HCT116 (cell line): ENCODE data around the gene PSTPIP1. TPM values are rescaled to one million over a fixed set of nuclear protein-coding genes. Genes with fewer than 3 reads are reported as not detected.

ENCODE experiments used
- ATAC-seq: fragments of 200-7000 bp; cut with Tn5 transposase; 2 replicates; pipeline ENCODE4 v1.9.1; 2020; ENCODE audit warnings: mild to moderate bottlenecking, moderate library complexity
- BruUV-seq: library from RNA; stranded (reverse); fragments of 400-500 nt; replicated peaks from 2 replicates; lab custom pipeline; 2021; lab: Mats Ljungman, UMichigan
- CTCF ChIA-PET: fragments of 300-600 bp; sonication (Branson Sonifier 250); formaldehyde crosslinking; loops from one replicate; lab custom pipeline; 2021; ENCODE audit warnings: antibody characterized with exemption; lab: Charles Lee
- POLR2A ChIA-PET: fragments of 300-600, 350-600 bp; sonication (Branson Sonifier 250); formaldehyde crosslinking; loops from one replicate; lab custom pipeline; 2021; ENCODE audit warnings: antibody characterized with exemption; lab: Charles Lee
- RAD21 ChIA-PET, 2 experiments: fragments of 300-600 bp; sonication (Branson Sonifier 250); formaldehyde crosslinking; loops; one replicate each; lab custom pipeline; 2023; ENCODE audit warnings: low total read pairs in 2 of 2; ENCODE audit not compliant: uncharacterized antibody in 2 of 2, unreplicated experiment in 2 of 2, low non-redundant PET in 1 of 2; lab: Charles Lee
- DNase-seq: peaks from one replicate; pipeline ENCODE4 v3.0.0-alpha.2; 2010; ENCODE audit warnings: low read depth, low spot score
- H2AFZ ChIP-seq: fragments of 200-600 bp; shearing (Covaris generic), sonication (generic); 2 replicates; pipeline ENCODE4 v1.6.1; 2017; ENCODE audit warnings: low read depth, mixed run types, mixed read lengths, antibody characterized with exemption, low read length; ENCODE audit not compliant: poor library complexity, severe bottlenecking
- H3K27ac ChIP-seq: 2 replicates; pipeline ENCODE4 v1.5.1; 2012; ENCODE audit warnings: low read depth, low read length
- H3K27me3 ChIP-seq: fragments of 200-600 bp; sonication (generic); 2 replicates; pipeline ENCODE4 v1.6.1; 2016; ENCODE audit warnings: mixed run types, low read length, mixed read lengths; ENCODE audit not compliant: insufficient read depth
- H3K36me3 ChIP-seq, 2 experiments: fragments of 200-500 bp in 1 of 2; fragments of 200-600 bp in 1 of 2; sonication (Bioruptor generic) in 1 of 2; sonication (generic) in 1 of 2; 2 replicates each; pipeline versions ENCODE4 v1.5.1 to v1.6.1; 2014 to 2016; ENCODE audit warnings: low read length in 2 of 2, inconsistent platforms in 1 of 2, mixed read lengths in 1 of 2, mixed run types in 1 of 2; ENCODE audit not compliant: insufficient read depth in 2 of 2, control insufficient read depth in 1 of 2
- H3K4me1 ChIP-seq, 2 experiments: fragments of 200-600 bp in 1 of 2; sonication (generic) in 1 of 2; 2 replicates each; pipeline versions ENCODE4 v1.5.1 to v1.6.1; 2012 to 2017; ENCODE audit warnings: low read length in 2 of 2, inconsistent platforms in 1 of 2, mild to moderate bottlenecking in 1 of 2, mixed read lengths in 1 of 2, mixed run types in 1 of 2, moderate library complexity in 1 of 2; ENCODE audit not compliant: insufficient read depth in 2 of 2, control insufficient read depth in 1 of 2
- H3K4me2 ChIP-seq: fragments of 200-600 bp; sonication (generic); 2 replicates; pipeline ENCODE4 v1.6.1; 2017; ENCODE audit warnings: mixed run types, low read length, mixed read lengths
- H3K4me3 ChIP-seq, 2 experiments: fragments of 200-600 bp in 1 of 2; sonication (generic) in 1 of 2; replicated peaks in 1 of 2; 2 replicates each; pipeline ENCODE4 v1.5.1; 2011 to 2016; ENCODE audit warnings: low read length in 2 of 2, control low read depth in 1 of 2, low read depth in 1 of 2, mild to moderate bottlenecking in 1 of 2, mixed read lengths in 1 of 2, mixed run types in 1 of 2
- H3K79me2 ChIP-seq: fragments of 200-600 bp; sonication (generic); 2 replicates; pipeline ENCODE4 v1.6.1; 2017; ENCODE audit warnings: mild to moderate bottlenecking, mixed run types, low read length, moderate library complexity, mixed read lengths; ENCODE audit not compliant: insufficient read depth
- H3K9ac ChIP-seq: fragments of 200-600 bp; sonication (generic); 2 replicates; pipeline ENCODE4 v1.6.1; 2016; ENCODE audit warnings: low read length, mixed read lengths
- H3K9me2 ChIP-seq: fragments of 200-600 bp; sonication (generic), shearing (Covaris generic); 2 replicates; pipeline ENCODE4 v1.6.1; 2017; ENCODE audit warnings: mixed run types, mild to moderate bottlenecking, moderate library complexity; ENCODE audit not compliant: insufficient read depth
- H3K9me3 ChIP-seq, 2 experiments: fragments of 200-500 bp in 1 of 2; fragments of 200-600 bp in 1 of 2; sonication (Bioruptor generic) in 1 of 2; sonication (generic) in 1 of 2; 2 replicates each; pipeline ENCODE4 v1.6.1; 2014 to 2017; ENCODE audit warnings: low read length in 2 of 2, mixed read lengths in 2 of 2, inconsistent platforms in 1 of 2, low read depth in 1 of 2, mild to moderate bottlenecking in 1 of 2, mixed run types in 1 of 2, moderate library complexity in 1 of 2; ENCODE audit not compliant: control insufficient read depth in 1 of 2, insufficient read depth in 1 of 2
- H4K20me1 ChIP-seq: fragments of 200-600 bp; sonication (generic), shearing (Covaris generic); 2 replicates; pipeline ENCODE4 v1.6.1; 2017; ENCODE audit warnings: mixed run types, mild to moderate bottlenecking, moderate library complexity; ENCODE audit not compliant: insufficient read depth
- CBX3 ChIP-seq: IDR thresholded peaks from 2 replicates; pipeline ENCODE4 v1.6.1; 2012; ENCODE audit warnings: low read depth
- CEBPB ChIP-seq: IDR thresholded peaks from 2 replicates; pipeline ENCODE4 v1.6.1; 2012; ENCODE audit warnings: low read depth
- EGR1 ChIP-seq: IDR thresholded peaks from 2 replicates; pipeline ENCODE4 v1.6.1; 2012; ENCODE audit warnings: low read depth
- ELF1 ChIP-seq: IDR thresholded peaks from 2 replicates; pipeline ENCODE4 v1.6.1; 2012; ENCODE audit warnings: low read depth, borderline replicate concordance
- EZH2 ChIP-seq: fragments of 200-600 bp; sonication (generic); IDR thresholded peaks from 2 replicates; pipeline ENCODE4 v1.6.1; 2017; ENCODE audit warnings: antibody characterized with exemption, mixed run types
- EZH2phosphoT487 ChIP-seq: fragments of 200-600 bp; IDR thresholded peaks from 2 replicates; pipeline ENCODE4 v1.6.1; 2018; ENCODE audit warnings: antibody characterized with exemption, borderline replicate concordance
- FOSL1 ChIP-seq: IDR thresholded peaks from 2 replicates; pipeline ENCODE4 v1.6.1; 2012; ENCODE audit warnings: low read depth
- JUND ChIP-seq: IDR thresholded peaks from 2 replicates; pipeline ENCODE4 v1.6.1; 2012
- POLR2A ChIP-seq: IDR thresholded peaks from 2 replicates; pipeline ENCODE4 v1.7.0; 2011; ENCODE audit warnings: borderline replicate concordance; ENCODE audit not compliant: insufficient read depth, insufficient read length; ENCODE audit errors: extremely low read depth
- POLR2AphosphoS5 ChIP-seq: IDR thresholded peaks from 2 replicates; pipeline ENCODE4 v1.6.1; 2011; ENCODE audit warnings: mild to moderate bottlenecking, low read depth, low read length, moderate library complexity
- RAD21 ChIP-seq: IDR thresholded peaks from 2 replicates; pipeline ENCODE4 v1.6.1; 2012; ENCODE audit warnings: low read depth, mild to moderate bottlenecking
- SRF ChIP-seq: IDR thresholded peaks from 2 replicates; pipeline ENCODE4 v1.6.1; 2012; ENCODE audit warnings: low read depth
- TCF7L2 ChIP-seq: IDR thresholded peaks from 2 replicates; pipeline ENCODE4 v1.7.0; 2011; ENCODE audit warnings: borderline replicate concordance, inconsistent platforms; ENCODE audit not compliant: insufficient read depth, insufficient read length; ENCODE audit errors: extremely low read depth
- ZFX ChIP-seq: fragments of 450-650 bp; IDR thresholded peaks from 2 replicates; pipeline ENCODE4 v1.6.1; 2017
- ZNF274 ChIP-seq: fragments of 200-500 bp; sonication (Bioruptor generic); IDR thresholded peaks from 2 replicates; pipeline ENCODE4 v1.6.1; 2014; ENCODE audit warnings: mild to moderate bottlenecking, low read depth, low read length, inconsistent platforms
- intact Hi-C: fragments of 100-400 bp; cut with micrococcal nuclease; formaldehyde crosslinking; loops from 2 replicates; pipeline ENCODE4 v1.10.0; 2022
- total RNA-seq: library from RNA; stranded (reverse); gene quantifications from one replicate; pipeline ENCODE4 v1.2.1, GENCODE V29; 2021; ENCODE audit not compliant: unreplicated experiment
- TF ChIP-seq, protein P1 (sequence below): IDR thresholded peaks from 2 replicates; pipeline ENCODE4 v1.6.1; 2012
- TF ChIP-seq, protein P2 (sequence below): IDR thresholded peaks from 2 replicates; pipeline ENCODE4 v1.6.1; 2012; ENCODE audit warnings: low read depth
- TF ChIP-seq, protein P3 (sequence below), 3 experiments: fragments of 200-600 bp in 1 of 3; sonication (generic) in 1 of 3; IDR thresholded peaks in 2 of 3; conservative IDR thresholded peaks in 1 of 3; 2 replicates each; pipeline ENCODE4 v1.5.1; 2012 to 2017; ENCODE audit warnings: low read depth in 2 of 3, low read length in 2 of 3, antibody characterized with exemption in 1 of 3, borderline replicate concordance in 1 of 3, control low read depth in 1 of 3, mild to moderate bottlenecking in 1 of 3, mixed read lengths in 1 of 3, mixed run types in 1 of 3, moderate library complexity in 1 of 3; ENCODE audit not compliant: insufficient read depth in 1 of 3
- TF ChIP-seq, protein P4 (sequence below): IDR thresholded peaks from 2 replicates; pipeline ENCODE4 v1.6.1; 2012
- TF ChIP-seq, protein P5 (sequence below): IDR thresholded peaks from 2 replicates; pipeline ENCODE4 v1.6.1; 2011; ENCODE audit warnings: mild to moderate bottlenecking, low read length, moderate library complexity; ENCODE audit not compliant: insufficient replicate concordance; ENCODE audit errors: extremely low read depth

The PSTPIP1 gene
- total RNA-seq, 1 experiment from 2014 or later = 0.79 TPM

DNA sequence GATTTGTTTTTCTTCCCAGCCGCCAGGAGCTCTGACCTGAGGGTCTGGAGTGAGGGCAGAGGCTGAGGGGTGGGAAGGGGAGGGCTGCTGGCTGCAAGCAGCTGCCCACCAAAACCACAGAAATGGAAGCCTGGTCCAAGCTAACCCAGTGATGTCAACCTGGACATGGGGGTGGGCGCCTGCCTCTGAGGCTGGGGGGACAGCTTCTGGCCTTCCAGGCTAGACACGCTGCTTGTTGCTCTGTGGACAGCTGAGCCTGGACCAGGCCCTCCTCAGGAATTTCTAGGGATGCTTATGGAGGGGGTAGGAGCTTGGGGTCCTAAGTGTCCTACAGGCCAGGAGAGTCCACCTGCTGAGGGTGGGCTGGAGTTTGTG lies 21.4 kb downstream of the PSTPIP1 start:
- TF ChIP-seq POLR2A (no peak), SRF (no peak), RAD21 (no peak), POLR2AphosphoS5 (no peak), CBX3 (no peak), JUND (no peak), EGR1 (no peak), EZH2 (no peak), ZFX (no peak), ELF1 (no peak), TCF7L2 (no peak), EZH2phosphoT487 (no peak), ZNF274 (no peak), FOSL1 (no peak), CEBPB (no peak)
- TF ChIP-seq, protein P1, sequence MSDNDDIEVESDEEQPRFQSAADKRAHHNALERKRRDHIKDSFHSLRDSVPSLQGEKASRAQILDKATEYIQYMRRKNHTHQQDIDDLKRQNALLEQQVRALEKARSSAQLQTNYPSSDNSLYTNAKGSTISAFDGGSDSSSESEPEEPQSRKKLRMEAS = no peak
- TF ChIP-seq, protein P2, sequence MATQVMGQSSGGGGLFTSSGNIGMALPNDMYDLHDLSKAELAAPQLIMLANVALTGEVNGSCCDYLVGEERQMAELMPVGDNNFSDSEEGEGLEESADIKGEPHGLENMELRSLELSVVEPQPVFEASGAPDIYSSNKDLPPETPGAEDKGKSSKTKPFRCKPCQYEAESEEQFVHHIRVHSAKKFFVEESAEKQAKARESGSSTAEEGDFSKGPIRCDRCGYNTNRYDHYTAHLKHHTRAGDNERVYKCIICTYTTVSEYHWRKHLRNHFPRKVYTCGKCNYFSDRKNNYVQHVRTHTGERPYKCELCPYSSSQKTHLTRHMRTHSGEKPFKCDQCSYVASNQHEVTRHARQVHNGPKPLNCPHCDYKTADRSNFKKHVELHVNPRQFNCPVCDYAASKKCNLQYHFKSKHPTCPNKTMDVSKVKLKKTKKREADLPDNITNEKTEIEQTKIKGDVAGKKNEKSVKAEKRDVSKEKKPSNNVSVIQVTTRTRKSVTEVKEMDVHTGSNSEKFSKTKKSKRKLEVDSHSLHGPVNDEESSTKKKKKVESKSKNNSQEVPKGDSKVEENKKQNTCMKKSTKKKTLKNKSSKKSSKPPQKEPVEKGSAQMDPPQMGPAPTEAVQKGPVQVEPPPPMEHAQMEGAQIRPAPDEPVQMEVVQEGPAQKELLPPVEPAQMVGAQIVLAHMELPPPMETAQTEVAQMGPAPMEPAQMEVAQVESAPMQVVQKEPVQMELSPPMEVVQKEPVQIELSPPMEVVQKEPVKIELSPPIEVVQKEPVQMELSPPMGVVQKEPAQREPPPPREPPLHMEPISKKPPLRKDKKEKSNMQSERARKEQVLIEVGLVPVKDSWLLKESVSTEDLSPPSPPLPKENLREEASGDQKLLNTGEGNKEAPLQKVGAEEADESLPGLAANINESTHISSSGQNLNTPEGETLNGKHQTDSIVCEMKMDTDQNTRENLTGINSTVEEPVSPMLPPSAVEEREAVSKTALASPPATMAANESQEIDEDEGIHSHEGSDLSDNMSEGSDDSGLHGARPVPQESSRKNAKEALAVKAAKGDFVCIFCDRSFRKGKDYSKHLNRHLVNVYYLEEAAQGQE = no peak
- TF ChIP-seq, protein P3, sequence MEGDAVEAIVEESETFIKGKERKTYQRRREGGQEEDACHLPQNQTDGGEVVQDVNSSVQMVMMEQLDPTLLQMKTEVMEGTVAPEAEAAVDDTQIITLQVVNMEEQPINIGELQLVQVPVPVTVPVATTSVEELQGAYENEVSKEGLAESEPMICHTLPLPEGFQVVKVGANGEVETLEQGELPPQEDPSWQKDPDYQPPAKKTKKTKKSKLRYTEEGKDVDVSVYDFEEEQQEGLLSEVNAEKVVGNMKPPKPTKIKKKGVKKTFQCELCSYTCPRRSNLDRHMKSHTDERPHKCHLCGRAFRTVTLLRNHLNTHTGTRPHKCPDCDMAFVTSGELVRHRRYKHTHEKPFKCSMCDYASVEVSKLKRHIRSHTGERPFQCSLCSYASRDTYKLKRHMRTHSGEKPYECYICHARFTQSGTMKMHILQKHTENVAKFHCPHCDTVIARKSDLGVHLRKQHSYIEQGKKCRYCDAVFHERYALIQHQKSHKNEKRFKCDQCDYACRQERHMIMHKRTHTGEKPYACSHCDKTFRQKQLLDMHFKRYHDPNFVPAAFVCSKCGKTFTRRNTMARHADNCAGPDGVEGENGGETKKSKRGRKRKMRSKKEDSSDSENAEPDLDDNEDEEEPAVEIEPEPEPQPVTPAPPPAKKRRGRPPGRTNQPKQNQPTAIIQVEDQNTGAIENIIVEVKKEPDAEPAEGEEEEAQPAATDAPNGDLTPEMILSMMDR (IDR thresholded peaks at IDR 0.05 in 2 of 3, conservative IDR thresholded peaks at IDR 0.05 in 1 of 3; ENCODE audit: borderline replicate concordance in 1 of 3, insufficient read depth in 1 of 3, low read depth in 2 of 3, low read length in 2 of 3) = no peak
- TF ChIP-seq, protein P4, sequence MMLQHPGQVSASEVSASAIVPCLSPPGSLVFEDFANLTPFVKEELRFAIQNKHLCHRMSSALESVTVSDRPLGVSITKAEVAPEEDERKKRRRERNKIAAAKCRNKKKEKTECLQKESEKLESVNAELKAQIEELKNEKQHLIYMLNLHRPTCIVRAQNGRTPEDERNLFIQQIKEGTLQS = no peak
- TF ChIP-seq, protein P5, sequence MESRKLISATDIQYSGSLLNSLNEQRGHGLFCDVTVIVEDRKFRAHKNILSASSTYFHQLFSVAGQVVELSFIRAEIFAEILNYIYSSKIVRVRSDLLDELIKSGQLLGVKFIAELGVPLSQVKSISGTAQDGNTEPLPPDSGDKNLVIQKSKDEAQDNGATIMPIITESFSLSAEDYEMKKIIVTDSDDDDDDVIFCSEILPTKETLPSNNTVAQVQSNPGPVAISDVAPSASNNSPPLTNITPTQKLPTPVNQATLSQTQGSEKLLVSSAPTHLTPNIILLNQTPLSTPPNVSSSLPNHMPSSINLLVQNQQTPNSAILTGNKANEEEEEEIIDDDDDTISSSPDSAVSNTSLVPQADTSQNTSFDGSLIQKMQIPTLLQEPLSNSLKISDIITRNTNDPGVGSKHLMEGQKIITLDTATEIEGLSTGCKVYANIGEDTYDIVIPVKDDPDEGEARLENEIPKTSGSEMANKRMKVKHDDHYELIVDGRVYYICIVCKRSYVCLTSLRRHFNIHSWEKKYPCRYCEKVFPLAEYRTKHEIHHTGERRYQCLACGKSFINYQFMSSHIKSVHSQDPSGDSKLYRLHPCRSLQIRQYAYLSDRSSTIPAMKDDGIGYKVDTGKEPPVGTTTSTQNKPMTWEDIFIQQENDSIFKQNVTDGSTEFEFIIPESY = no peak
- TF ChIP-seq, all 23 proteins: peak for 0
- Histone ChIP-seq H3K4me3 (no peak overlapping the region), H4K20me1 (no peaks in the 10 kb centered on the region), H3K36me3 (no peaks in the 10 kb centered on the region), H2AFZ (no peak overlapping the region), H3K79me2 (no peaks in the 10 kb centered on the region), H3K27me3 (no peaks in the 10 kb centered on the region), H3K9ac (no peak overlapping the region), H3K4me1 (peaks cover 8 to 15% of the 10 kb centered on the region in 2 experiments), H3K4me2 (no peak overlapping the region), H3K27ac (no peak overlapping the region), H3K9me2 (no peaks in the 10 kb centered on the region), H3K9me3 (no peaks in the 10 kb centered on the region)
- ChIA-PET CTCF (interaction anchor here (1.2 kb wide), 1 partner anchor 9 kb away, joined by 3 read pairs; no protein-coding TSS in a partner anchor), RAD21 (interaction anchor here in 1 of 2 experiments (0.6 kb wide), 1 partner anchor 9 kb away, joined by 5 read pairs; no protein-coding TSS in a partner anchor), POLR2A (no interaction called here)
- ATAC-seq (no peak), DNase-seq (no peak)
- intact Hi-C loops = no loop called here
- BruUV-seq = no TSS peak
